ENCODE results near the gene ADAMTSL1. TPM values are rescaled to one million over a fixed set of nuclear protein-coding genes. Genes with fewer than 3 reads are reported as not detected.

The ADAMTSL1 gene
- total and polyA plus RNA-seq, 2 donors = 3.2 to 42.3 TPM

GRCh38 chr9:18666986-18667772, 193.2 kb downstream of the ADAMTSL1 start:
- H3K4me3 ChIP-seq (ENCODE audit: low read depth, low read length) = no peak overlapping the region
- no peaks in the 10 kb centered on the region for H3K4me1 ChIP-seq (ENCODE audit: insufficient read depth)
- H3K36me3 ChIP-seq (ENCODE audit: insufficient read depth) = no peaks in the 10 kb centered on the region
- H3K27ac ChIP-seq (ENCODE audit: low read depth) = no peak overlapping the region
- DNase-seq (ENCODE audit: extremely low spot score) = no peak
- WGBS = 58% methylated on average over 6 of the region's 6 CpGs

- no peaks in the 10 kb centered on the region for H3K36me3 ChIP-seq (ENCODE audit: insufficient read depth)
- no peaks in the 10 kb centered on the region for H3K4me1 ChIP-seq (ENCODE audit: insufficient read depth)
These were observed 195.0 kb downstream of the ADAMTSL1 start for GRCh38 chr9:18668944-18669343.

GRCh38 chr9:18672706-18673105, 198.8 kb downstream of the ADAMTSL1 start:
- Histone ChIP-seq H3K4me3 (ENCODE audit: low read depth, low read length) (no peak overlapping the region), H3K27ac (ENCODE audit: low read depth) (no peak overlapping the region), H3K36me3 (ENCODE audit: insufficient read depth) (no peaks in the 10 kb centered on the region), H3K4me1 (ENCODE audit: insufficient read depth) (no peaks in the 10 kb centered on the region)
- no peak for DNase-seq (ENCODE audit: extremely low spot score)

More at GRCh38 chr9:18668944-18669343, 195.0 kb downstream of the ADAMTSL1 start:
- Histone ChIP-seq H3K27ac (ENCODE audit: low read depth) (no peak overlapping the region), H3K4me3 (ENCODE audit: low read depth, low read length) (no peak overlapping the region)
- DNase-seq (ENCODE audit: extremely low spot score) = no peak
- 56% methylated on average over 2 of the region's 2 CpGs for WGBS

GRCh38 chr9:18673179-18673578, 199.2 kb downstream of the ADAMTSL1 start:
- 68% methylated on average over 4 of the region's 4 CpGs for WGBS
- Histone ChIP-seq H3K36me3 (ENCODE audit: insufficient read depth) (no peaks in the 10 kb centered on the region), H3K4me1 (ENCODE audit: insufficient read depth) (no peaks in the 10 kb centered on the region), H3K27ac (ENCODE audit: low read depth) (no peak overlapping the region), H3K4me3 (ENCODE audit: low read depth, low read length) (no peak overlapping the region)
- no peak for DNase-seq (ENCODE audit: extremely low spot score)

- DNase-seq (ENCODE audit: extremely low spot score) = no peak
These were observed 201.4 kb downstream of the ADAMTSL1 start for GRCh38 chr9:18675332-18675731.

GRCh38 chr9:18675973-18676372, 202.0 kb downstream of the ADAMTSL1 start:
- Histone ChIP-seq H3K4me3 (ENCODE audit: low read depth, low read length) (no peak overlapping the region), H3K36me3 (ENCODE audit: insufficient read depth) (no peaks in the 10 kb centered on the region), H3K4me1 (ENCODE audit: insufficient read depth) (no peaks in the 10 kb centered on the region), H3K27ac (ENCODE audit: low read depth) (no peak overlapping the region)
- DNase-seq (ENCODE audit: extremely low spot score) = no peak

More at GRCh38 chr9:18675332-18675731, 201.4 kb downstream of the ADAMTSL1 start:
- 90% methylated on average over 1 of the region's 1 CpG for WGBS
- no peaks in the 10 kb centered on the region for H3K36me3 ChIP-seq (ENCODE audit: insufficient read depth)
- no peak overlapping the region for H3K4me3 ChIP-seq (ENCODE audit: low read depth, low read length)
- H3K27ac ChIP-seq (ENCODE audit: low read depth) = no peak overlapping the region
- H3K4me1 ChIP-seq (ENCODE audit: insufficient read depth) = no peaks in the 10 kb centered on the region

- WGBS = 75% methylated on average over 2 of the region's 2 CpGs
- Histone ChIP-seq H3K36me3 (ENCODE audit: insufficient read depth) (no peaks in the 10 kb centered on the region), H3K4me3 (ENCODE audit: low read depth, low read length) (no peak overlapping the region), H3K4me1 (ENCODE audit: insufficient read depth) (no peaks in the 10 kb centered on the region), H3K27ac (ENCODE audit: low read depth) (no peak overlapping the region)
- no peak for DNase-seq (ENCODE audit: extremely low spot score)
These were observed 202.6 kb downstream of the ADAMTSL1 start for GRCh38 chr9:18676525-18676924.

- Histone ChIP-seq H3K4me3 (ENCODE audit: low read depth, low read length) (no peak overlapping the region), H3K27ac (ENCODE audit: low read depth) (no peak overlapping the region), H3K4me1 (ENCODE audit: insufficient read depth) (no peaks in the 10 kb centered on the region), H3K36me3 (ENCODE audit: insufficient read depth) (no peaks in the 10 kb centered on the region)
- WGBS = 53% methylated on average over 1 of the region's 1 CpG
- DNase-seq (ENCODE audit: extremely low spot score) = no peak
These were observed 205.1 kb downstream of the ADAMTSL1 start for GRCh38 chr9:18678821-18679590.

- H3K36me3 ChIP-seq (ENCODE audit: insufficient read depth) = no peaks in the 10 kb centered on the region
- 80% methylated on average over 6 of the region's 6 CpGs for WGBS
- no peaks in the 10 kb centered on the region for H3K4me1 ChIP-seq (ENCODE audit: insufficient read depth)
- H3K27ac ChIP-seq (ENCODE audit: low read depth) = no peak overlapping the region
- DNase-seq (ENCODE audit: extremely low spot score) = no peak
- H3K4me3 ChIP-seq (ENCODE audit: low read depth, low read length) = no peak overlapping the region
These were observed 209.0 kb downstream of the ADAMTSL1 start for GRCh38 chr9:18682907-18683306.

- H3K4me1 ChIP-seq (ENCODE audit: insufficient read depth) = no peaks in the 10 kb centered on the region
- WGBS = 76% methylated on average over 12 of the region's 12 CpGs
- no peak for DNase-seq (ENCODE audit: extremely low spot score)
- no peak overlapping the region for H3K27ac ChIP-seq (ENCODE audit: low read depth)
- H3K36me3 ChIP-seq (ENCODE audit: insufficient read depth) = no peaks in the 10 kb centered on the region
- no peak overlapping the region for H3K4me3 ChIP-seq (ENCODE audit: low read depth, low read length)
These were observed 209.4 kb downstream of the ADAMTSL1 start for GRCh38 chr9:18683312-18683711.

- DNase-seq (ENCODE audit: extremely low spot score) = no peak
- H3K27ac ChIP-seq (ENCODE audit: low read depth) = no peak overlapping the region
- no peaks in the 10 kb centered on the region for H3K36me3 ChIP-seq (ENCODE audit: insufficient read depth)
These were observed 209.9 kb downstream of the ADAMTSL1 start for GRCh38 chr9:18683851-18684250.

GRCh38 chr9:18684593-18685317, 210.8 kb downstream of the ADAMTSL1 start:
- no peak for DNase-seq (ENCODE audit: extremely low spot score)
- 62% methylated on average over 5 of the region's 5 CpGs for whole genome bisulfite sequencing
- H3K4me1 ChIP-seq (ENCODE audit: insufficient read depth) = no peaks in the 10 kb centered on the region
- no peaks in the 10 kb centered on the region for H3K36me3 ChIP-seq (ENCODE audit: insufficient read depth)
- H3K27ac ChIP-seq (ENCODE audit: low read depth) = no peak overlapping the region
- no peak overlapping the region for H3K4me3 ChIP-seq (ENCODE audit: low read depth, low read length)

More at GRCh38 chr9:18683851-18684250, 209.9 kb downstream of the ADAMTSL1 start:
- Histone ChIP-seq H3K4me1 (ENCODE audit: insufficient read depth) (no peaks in the 10 kb centered on the region), H3K4me3 (ENCODE audit: low read depth, low read length) (no peak overlapping the region)
- WGBS = 28% methylated on average over 1 of the region's 1 CpG

- 80% methylated on average over 6 of the region's 6 CpGs for WGBS
- no peak overlapping the region for H3K4me3 ChIP-seq (ENCODE audit: low read depth, low read length)
- no peaks in the 10 kb centered on the region for H3K4me1 ChIP-seq (ENCODE audit: insufficient read depth)
- no peak overlapping the region for H3K27ac ChIP-seq (ENCODE audit: low read depth)
- DNase-seq (ENCODE audit: extremely low spot score) = no peak
- H3K36me3 ChIP-seq (ENCODE audit: insufficient read depth) = no peaks in the 10 kb centered on the region
These were observed 214.9 kb downstream of the ADAMTSL1 start for GRCh38 chr9:18688581-18689565.

Measured in urinary bladder (tissue), 4 donors.